Upper lobe of right lung (tissue), 1 donor: Measurements from ENCODE around the gene CHCHD3. TPM values are rescaled to one million over a fixed set of nuclear protein-coding genes. Genes with fewer than 3 reads are reported as not detected.

ENCODE experiments used
- ATAC-seq: fragments of 200-7000 bp; cut with Tn5 transposase; one replicate; pipeline ENCODE4 v1.9.1; 2020; ENCODE audit warnings: mild to moderate bottlenecking, moderate library complexity
- DNase-seq: peaks from one replicate; pipeline ENCODE4 v3.0.0-alpha.2; 2020
- H3K27ac ChIP-seq: fragments of 200-600 bp; one replicate; pipeline ENCODE4 v1.8.0; 2022
- H3K27me3 ChIP-seq: fragments of 200-600 bp; one replicate; pipeline ENCODE4 v1.8.0; 2022; ENCODE audit warnings: mild to moderate bottlenecking
- H3K36me3 ChIP-seq: fragments of 200-600 bp; one replicate; pipeline ENCODE4 v1.8.0; 2022
- H3K4me1 ChIP-seq: fragments of 200-600 bp; one replicate; pipeline ENCODE4 v1.8.0; 2022
- H3K4me3 ChIP-seq: fragments of 200-600 bp; one replicate; pipeline ENCODE4 v1.8.0; 2022; ENCODE audit warnings: mild to moderate bottlenecking
- H3K9me3 ChIP-seq: fragments of 200-600 bp; one replicate; pipeline ENCODE4 v1.8.0; 2022
- CTCF ChIP-seq: fragments of 200-600 bp; IDR thresholded peaks from one replicate; pipeline ENCODE4 v1.8.0; 2022; ENCODE audit warnings: antibody characterized with exemption
- intact Hi-C: fragments of 100-400 bp; cut with DNase I; formaldehyde crosslinking; loops from one replicate; pipeline ENCODE4 v1.11.0; 2022
- total RNA-seq: library from RNA; stranded (reverse); fragmentation: NEBNext Ultra II Directional; extraction: Animal tissue kit (Norgen Biotek cat#: 25700); gene quantifications from one replicate; pipeline ENCODE4 v1.2.1, GENCODE V29; 2021
- donor health status: DM: no; HTN: yes; CAD: no; lungs with severe emphysema.

CHCHD3 gene
- total RNA-seq, 1 donor from 2014 or later, result 43.0 TPM

- Histone ChIP-seq H3K27me3 (no peaks in the 10 kb centered on the region), H3K9me3 (no peaks in the 10 kb centered on the region), H3K4me1 (peaks cover 9% of the 10 kb centered on the region), H3K4me3 (no peak overlapping the region), H3K27ac (no peak overlapping the region), H3K36me3 (no peaks in the 10 kb centered on the region)
- no peak for DNase-seq
- intact Hi-C loops, result no loop called here
- no peak for TF ChIP-seq CTCF
- ATAC-seq, result no peak
These were observed 85.2 kb downstream of the CHCHD3 start for GRCh38 chr7:132996581-132997242.

DNA sequence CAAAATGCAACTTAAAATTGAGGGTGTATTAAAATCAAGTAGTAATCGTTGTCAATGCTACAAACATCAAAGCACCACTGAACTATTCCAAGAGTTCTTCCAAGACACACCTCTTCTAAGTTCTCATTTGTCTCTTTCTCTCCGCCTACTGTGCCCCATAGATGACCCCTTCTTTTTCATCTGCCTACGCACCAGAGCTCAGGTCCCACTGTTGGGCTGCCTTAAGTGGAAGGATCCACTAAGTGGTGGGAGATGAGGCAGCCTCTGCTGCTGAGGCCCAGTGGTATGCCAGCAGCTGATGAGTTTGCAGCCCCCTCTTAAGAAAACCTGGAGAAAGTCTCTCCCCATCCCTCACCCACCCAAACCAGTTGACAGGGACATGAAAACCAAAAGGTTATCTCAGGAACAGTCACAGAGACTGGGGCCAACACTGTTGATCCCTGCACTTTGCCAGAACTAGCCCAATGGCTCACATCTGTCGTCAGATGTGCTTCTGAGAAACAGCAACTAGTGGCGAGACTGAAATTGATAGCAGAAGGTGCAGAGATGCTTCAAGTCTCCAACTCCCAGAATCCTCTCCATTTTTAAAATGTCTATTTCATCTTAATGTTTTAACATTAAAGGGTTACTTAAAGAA is 88.4 kb downstream of the CHCHD3 start:
- Histone ChIP-seq H3K27me3 (no peaks in the 10 kb centered on the region), H3K4me3 (no peak overlapping the region), H3K36me3 (no peaks in the 10 kb centered on the region), H3K9me3 (no peaks in the 10 kb centered on the region), H3K4me1 (no peaks in the 10 kb centered on the region), H3K27ac (no peak overlapping the region)
- no peak for TF ChIP-seq CTCF
- no peak for ATAC-seq
- DNase-seq, result no peak
- intact Hi-C loops, result no loop called here

- DNase-seq (no peak), ATAC-seq (no peak)
- Histone ChIP-seq H3K4me1 (no peaks in the 10 kb centered on the region), H3K4me3 (no peak overlapping the region), H3K27ac (no peak overlapping the region), H3K36me3 (no peaks in the 10 kb centered on the region), H3K9me3 (no peaks in the 10 kb centered on the region), H3K27me3 (no peaks in the 10 kb centered on the region)
- intact Hi-C loops, result no loop called here
- no peak for TF ChIP-seq CTCF
These were observed 90.0 kb downstream of the CHCHD3 start for GRCh38 chr7:132991615-132992587.

DNA sequence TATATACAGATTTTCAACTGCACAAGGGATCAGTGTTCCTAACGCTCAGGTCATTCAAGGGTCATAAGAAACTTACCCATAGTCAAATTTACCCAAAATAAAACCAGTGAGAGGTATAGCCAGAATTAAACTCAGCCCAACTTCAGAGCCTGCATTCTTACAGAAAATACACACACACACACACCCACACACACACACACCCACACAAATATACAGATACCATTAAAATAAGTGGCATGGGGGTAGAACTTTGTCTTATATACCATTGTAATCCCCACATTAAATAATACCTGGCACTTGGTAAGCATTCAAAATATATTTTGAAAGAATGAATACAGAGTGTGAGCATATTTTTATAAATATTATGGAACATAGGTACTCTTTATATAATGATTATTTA is 93.8 kb downstream of the CHCHD3 start:
- no peak for TF ChIP-seq CTCF
- Histone ChIP-seq H3K9me3 (no peaks in the 10 kb centered on the region), H3K27ac (no peak overlapping the region), H3K4me3 (no peak overlapping the region), H3K4me1 (no peaks in the 10 kb centered on the region), H3K36me3 (no peaks in the 10 kb centered on the region), H3K27me3 (no peaks in the 10 kb centered on the region)
- ATAC-seq, result no peak
- DNase-seq, result no peak
- intact Hi-C loops, result no loop called here

DNA sequence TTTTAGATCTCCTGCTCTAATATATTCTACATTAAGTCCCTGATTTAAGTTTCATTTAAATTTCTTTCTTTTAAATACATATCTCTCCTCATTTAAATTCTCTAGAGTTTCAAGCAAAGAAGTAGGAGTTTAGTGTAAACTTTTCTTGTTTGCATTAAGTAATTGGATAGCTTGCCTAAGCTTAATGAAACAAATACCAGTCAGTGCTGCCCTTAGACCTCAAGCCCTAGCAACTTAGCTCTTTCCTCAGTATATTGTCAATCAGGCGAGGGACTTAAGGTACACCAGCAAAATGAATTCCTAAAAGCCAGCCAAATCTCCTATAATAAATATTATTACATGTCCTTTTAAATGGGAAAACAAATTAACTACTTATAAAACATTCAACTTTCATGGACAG is 101.5 kb downstream of the CHCHD3 start:
- Histone ChIP-seq H3K9me3 (no peaks in the 10 kb centered on the region), H3K27ac (no peak overlapping the region), H3K36me3 (no peaks in the 10 kb centered on the region), H3K4me1 (no peaks in the 10 kb centered on the region), H3K27me3 (no peaks in the 10 kb centered on the region), H3K4me3 (no peak overlapping the region)
- TF ChIP-seq CTCF, result no peak
- no peak for DNase-seq
- intact Hi-C loops, result no loop called here
- no peak for ATAC-seq
